NCI-H82 (cell line): ENCODE results near the gene LRP5.
"Not testable (repeated sequence)": the region's sequence is repeated elsewhere in the genome, so short reads cannot be mapped to it uniquely, and the experiment has no call there.

ENCODE experiments used
- DNase-seq: peaks from one replicate; lab custom pipeline; 2025; lab: John Stamatoyannopoulos, UW

Gene LRP5

DNA sequence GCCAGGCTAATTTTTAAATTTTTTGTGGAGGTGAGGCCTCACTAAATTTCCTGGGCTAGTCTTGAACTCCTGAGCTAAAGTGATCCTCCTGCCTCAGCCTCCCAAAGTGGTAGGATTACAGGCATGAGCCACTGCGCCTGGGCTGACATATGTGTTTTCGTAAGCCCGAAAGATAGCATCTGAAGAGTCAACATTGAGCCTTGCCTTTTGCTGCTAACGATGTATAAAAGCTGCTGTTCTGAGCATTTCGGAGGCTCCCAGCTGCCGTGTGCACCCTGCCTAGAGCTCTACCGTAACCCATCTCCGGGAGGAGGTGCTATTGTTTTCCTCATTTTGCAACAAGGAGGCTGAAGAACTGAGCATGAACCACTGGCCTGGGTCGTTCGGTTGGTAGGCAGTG, 130.0 kb downstream of the LRP5 start:
- no peak for DNase-seq

DNA sequence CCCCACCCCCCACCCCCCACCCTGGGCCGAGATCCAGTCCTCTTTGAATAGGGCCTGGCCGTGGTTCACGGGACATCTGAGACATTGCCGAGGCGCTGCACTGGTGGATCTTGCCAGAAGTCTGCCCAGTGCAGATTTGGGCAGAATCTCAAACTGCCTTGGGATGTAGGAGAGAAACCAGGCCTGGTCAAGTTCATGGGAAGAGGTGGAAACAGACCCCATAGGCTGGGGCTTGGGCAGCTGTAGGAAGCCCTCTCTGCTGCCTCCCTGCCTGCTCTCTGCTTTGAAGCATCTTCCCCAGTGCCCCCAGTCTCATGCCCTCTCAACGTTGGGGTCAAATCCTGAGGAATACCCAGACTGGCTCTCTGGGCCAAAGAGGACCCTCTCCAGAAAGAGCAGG, 132.2 kb downstream of the LRP5 start:
- no peak for DNase-seq

DNA sequence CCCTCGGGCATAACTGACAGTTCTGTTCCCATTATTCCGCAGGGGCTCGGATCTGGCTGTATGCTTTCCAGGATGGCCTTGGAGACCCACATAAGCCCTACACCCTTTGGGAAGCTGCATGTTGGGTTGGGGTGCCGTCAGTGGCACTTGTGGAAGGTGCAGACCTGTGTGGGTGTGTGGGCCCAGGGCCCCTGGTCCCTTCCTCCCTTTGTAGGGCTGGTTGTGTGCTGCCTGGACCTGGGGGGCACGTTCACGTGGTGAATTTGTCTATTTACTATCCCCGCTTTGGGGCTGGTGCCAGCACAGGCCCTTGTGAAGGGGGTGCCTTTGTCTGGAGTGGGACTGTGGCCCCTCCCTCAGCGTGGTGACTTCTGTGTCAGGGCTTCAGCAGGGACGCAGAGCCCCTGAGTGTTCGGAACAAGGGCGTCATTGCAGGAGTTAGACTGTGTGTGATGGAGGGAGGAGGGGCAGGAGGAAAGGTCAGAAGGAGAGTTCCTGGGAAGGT, 133.2 kb downstream of the LRP5 start:
- DNase-seq = no peak

GRCh38 chr11:68446046-68446725, 133.8 kb downstream of the LRP5 start:
- DNase-seq = no peak

DNA sequence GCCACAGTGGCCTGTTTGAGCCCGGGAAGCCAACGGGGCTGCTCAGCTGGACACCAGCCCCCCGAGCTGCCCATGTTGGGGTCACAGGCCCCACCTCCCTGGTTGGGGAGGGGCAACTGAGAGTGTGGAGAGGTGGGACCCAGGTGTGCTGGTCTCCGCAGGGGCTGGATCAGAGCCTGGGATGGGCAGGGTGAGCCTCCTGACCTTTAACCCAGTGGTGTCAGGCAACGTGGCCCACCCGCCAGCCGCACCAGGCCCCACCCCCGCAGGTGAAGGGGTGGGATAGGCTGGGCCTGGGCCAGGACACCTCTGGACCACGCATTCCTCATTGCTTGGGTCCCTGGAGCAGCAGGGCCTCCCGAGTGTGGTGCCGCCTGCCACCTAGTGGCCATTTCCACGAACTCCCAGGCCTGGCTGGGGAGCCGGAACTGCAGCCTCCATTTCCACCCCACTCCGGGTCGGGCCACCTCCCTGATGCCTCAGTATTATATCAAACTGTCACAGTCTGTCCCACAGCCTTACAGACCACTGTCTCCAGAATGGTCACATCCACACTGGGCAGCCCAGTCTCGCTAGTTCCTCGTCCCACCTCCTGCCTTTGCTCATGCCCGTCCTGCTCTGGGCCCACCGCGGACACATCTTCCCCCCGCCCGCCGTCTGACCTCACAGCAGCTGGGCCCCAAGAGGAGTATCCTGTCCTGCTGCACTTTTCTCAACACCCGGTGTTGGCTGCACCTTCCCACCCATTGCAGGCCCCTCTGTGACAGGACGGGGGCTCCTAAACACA, 134.8 kb downstream of the LRP5 start:
- peak; percentile 77 for DNase-seq

- not testable (repeated sequence) for DNase-seq
These were observed 135.5 kb downstream of the LRP5 start for GRCh38 chr11:68447914-68448313.

DNA sequence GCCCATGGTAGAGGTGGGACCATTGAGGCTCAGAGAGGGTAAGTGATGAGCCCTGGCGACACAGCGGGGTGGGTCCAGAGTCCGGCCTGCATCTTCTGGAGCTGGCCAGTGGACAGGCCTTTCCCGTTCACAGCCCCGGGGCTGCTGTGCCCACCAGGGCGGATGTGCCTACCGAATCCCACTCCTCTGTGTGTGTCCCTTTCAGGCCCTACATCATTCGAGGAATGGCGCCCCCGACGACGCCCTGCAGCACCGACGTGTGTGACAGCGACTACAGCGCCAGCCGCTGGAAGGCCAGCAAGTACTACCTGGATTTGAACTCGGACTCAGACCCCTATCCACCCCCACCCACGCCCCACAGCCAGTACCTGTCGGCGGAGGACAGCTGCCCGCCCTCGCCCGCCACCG, 136.2 kb downstream of the LRP5 start:
- no peak for DNase-seq

DNA sequence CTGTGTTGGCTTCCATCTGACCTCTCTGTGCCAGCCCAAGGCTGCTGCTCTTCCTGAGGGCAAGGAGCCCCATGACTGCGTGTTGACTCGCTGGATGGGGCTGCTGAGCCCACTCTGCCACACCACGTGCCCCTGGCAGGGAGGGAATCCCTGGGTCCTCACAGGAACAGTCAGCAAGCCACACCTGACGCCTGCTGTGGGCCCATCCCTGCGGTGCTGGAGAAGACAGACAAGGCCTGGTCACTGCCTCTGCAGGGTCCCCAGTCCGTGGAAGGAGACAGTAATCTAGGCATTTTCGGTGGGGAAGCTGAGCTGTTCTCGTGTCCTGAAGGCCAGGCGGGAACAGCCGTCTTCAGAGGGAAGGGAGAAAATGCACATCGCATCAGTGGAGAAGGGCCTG, 137.6 kb downstream of the LRP5 start:
- no peak for DNase-seq

- DNase-seq = no peak
These were observed 138.3 kb downstream of the LRP5 start for GRCh38 chr11:68450711-68451110.

DNA sequence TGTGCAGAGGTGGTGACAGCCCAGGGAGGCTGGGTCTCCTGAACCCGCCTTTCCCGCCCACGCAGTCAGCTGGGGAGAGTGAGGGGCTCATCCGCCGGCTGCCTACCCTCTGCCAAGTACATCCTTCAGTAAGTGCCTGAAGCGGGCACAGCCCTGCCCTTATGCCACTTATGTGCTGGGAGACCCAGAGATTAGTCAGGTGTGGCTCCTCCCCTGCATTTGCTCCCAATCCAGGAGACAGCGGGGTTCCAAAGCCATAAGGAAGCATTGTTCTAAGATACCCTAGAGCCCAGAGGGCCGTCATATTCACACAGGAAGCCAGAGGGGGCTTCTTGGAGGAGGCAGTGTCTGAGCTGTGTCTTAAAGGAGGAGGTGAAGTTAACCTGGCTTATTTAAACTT, 142.4 kb downstream of the LRP5 start:
- no peak for DNase-seq

GRCh38 chr11:68455485-68455884, 143.1 kb downstream of the LRP5 start:
- DNase-seq = no peak

GRCh38 chr11:68457216-68457897, 145.0 kb downstream of the LRP5 start:
- DNase-seq = no peak

- no peak for DNase-seq
These were observed 145.5 kb downstream of the LRP5 start for GRCh38 chr11:68457898-68458249.

DNA sequence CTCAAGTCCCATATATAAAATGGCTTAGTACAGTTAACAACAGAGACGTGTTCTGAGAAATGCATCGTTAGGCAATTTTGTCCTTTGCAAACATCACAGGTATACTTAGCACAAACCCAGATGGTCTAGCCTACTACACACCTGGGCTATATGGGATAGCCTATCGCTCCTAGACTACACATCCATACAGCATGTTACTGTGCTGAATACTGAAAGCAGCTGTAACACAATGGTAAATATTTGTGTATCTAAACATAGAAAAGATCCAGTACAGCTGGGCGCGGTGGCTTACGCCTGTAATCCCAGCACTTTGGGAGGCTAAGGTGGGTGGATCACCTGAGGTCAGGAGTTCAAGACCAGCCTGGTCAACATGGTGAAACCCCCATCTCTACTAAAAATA, 145.9 kb downstream of the LRP5 start:
- peak; percentile 5 for DNase-seq

DNA sequence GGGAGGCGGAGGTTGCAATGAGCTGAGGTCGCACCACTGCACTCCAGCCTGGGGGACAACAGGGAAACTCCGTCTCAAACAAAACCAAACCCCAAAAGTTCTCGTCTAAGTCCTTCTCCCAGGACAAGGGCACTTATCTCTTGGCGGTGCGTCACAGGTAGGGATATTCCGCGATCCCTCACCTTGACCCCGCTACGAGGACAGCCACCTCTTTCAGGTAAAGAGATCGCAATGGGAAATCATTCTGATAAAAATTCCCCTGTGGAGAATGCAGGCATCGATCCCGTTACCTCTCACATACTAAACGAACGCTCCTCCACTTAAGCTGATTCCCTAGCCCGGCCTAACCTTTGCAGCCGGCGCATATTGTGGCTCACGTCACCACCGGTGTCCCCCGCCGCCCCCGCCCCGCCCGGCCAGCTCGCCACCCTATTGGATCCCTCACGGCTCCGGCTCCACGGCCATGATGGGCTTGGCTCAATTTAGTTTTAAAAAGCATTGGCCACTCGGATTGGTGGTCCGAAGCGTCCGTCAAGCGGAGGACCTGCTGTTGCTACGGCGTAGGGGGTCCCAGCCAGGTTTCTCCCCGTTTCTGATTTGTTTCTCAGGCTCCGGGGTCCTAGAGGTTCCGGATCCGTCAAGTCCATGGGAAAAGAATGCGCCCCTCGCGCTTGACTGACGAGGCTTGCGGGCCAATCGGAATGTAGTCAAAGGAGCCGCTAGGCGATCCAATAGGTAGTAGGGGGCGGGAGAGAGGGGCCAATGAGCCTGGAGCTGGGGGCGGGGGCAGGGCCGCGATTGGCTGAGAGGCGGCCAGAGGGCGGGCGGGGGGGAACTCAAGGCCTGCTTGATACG, 147.7 kb downstream of the LRP5 start:
- DNase-seq = peak; percentile 99

- DNase-seq = peak; percentile 38
These were observed 148.6 kb downstream of the LRP5 start, which contains the start of gene PPP6R3 for GRCh38 chr11:68460741-68461574. Gene PPP6R3, plus strand, starts transcription at chr11:68460752. Its CDS starts 76,913 bp downstream, at chr11:68537665.

GRCh38 chr11:68461575-68461917, 149.2 kb downstream of the LRP5 start:
- DNase-seq = no peak

GRCh38 chr11:68463714-68464113, 151.3 kb downstream of the LRP5 start:
- no peak for DNase-seq

- no peak for DNase-seq
These were observed 154.9 kb downstream of the LRP5 start for GRCh38 chr11:68467201-68467834.

GRCh38 chr11:68468217-68468828, 155.9 kb downstream of the LRP5 start:
- DNase-seq = no peak
